WTC11 (cell line): ENCODE measurements around the gene POLD4. TPM values are rescaled to one million over a fixed set of nuclear protein-coding genes. Genes with fewer than 3 reads are reported as not detected.
"Not testable (repeated sequence)": the region's sequence is repeated elsewhere in the genome, so short reads cannot be mapped to it uniquely, and the experiment has no call there.

Source experiments
- ATAC-seq: fragments of 200-7000 bp; cut with Tn5 transposase; 2 replicates; pipeline ENCODE4 v1.10.0; 2021; ENCODE audit warnings: mild to moderate bottlenecking, moderate library complexity
- CTCF ChIA-PET: fragments of 300-600 bp; sonication (Branson Sonifier 250); formaldehyde crosslinking; loops from one replicate; lab custom pipeline; 2021; ENCODE audit warnings: antibody characterized with exemption; lab: Charles Lee
- POLR2A ChIA-PET: fragments of 350-600 bp; sonication (Branson Sonifier 250); formaldehyde crosslinking; loops from one replicate; lab custom pipeline; 2021; ENCODE audit warnings: antibody characterized with exemption; lab: Charles Lee
- DNase-seq: peaks from one replicate; pipeline ENCODE4 v3.0.0; 2021; ENCODE audit warnings: low spot score
- H3K27ac Mint-ChIP-seq: 2 replicates; pipeline ENCODE4 v1.8.0; 2021; ENCODE audit warnings: mixed read lengths
- H3K27me3 Mint-ChIP-seq: 2 replicates; pipeline ENCODE4 v1.8.0; 2021; ENCODE audit warnings: low read depth, mild to moderate bottlenecking, moderate library complexity, mixed read lengths
- H3K36me3 Mint-ChIP-seq: 2 replicates; pipeline ENCODE4 v1.8.0; 2021; ENCODE audit warnings: mixed read lengths
- H3K4me1 Mint-ChIP-seq: 2 replicates; pipeline ENCODE4 v1.8.0; 2022; ENCODE audit warnings: mixed read lengths
- H3K4me3 Mint-ChIP-seq: 2 replicates; pipeline ENCODE4 v1.8.0; 2021; ENCODE audit warnings: mild to moderate bottlenecking, moderate library complexity, mixed read lengths
- H3K9me3 Mint-ChIP-seq: 2 replicates; pipeline ENCODE4 v1.8.0; 2021; ENCODE audit warnings: mixed read lengths
- HMGA2 ChIP-seq: fragments of 250-450 bp; sonication (Bioruptor Pico); IDR thresholded peaks from 2 replicates; pipeline ENCODE4 v1.4.0; 2021; ENCODE audit warnings: mild to moderate bottlenecking, moderate library complexity
- ZNF396 ChIP-seq: fragments of 250-450 bp; sonication (Bioruptor Pico); IDR thresholded peaks from 2 replicates; pipeline ENCODE4 v1.8.0; 2021; ENCODE audit warnings: mild to moderate bottlenecking, moderate library complexity, borderline replicate concordance
- ZNF671 ChIP-seq: fragments of 250-450 bp; sonication (Bioruptor Pico); IDR thresholded peaks from 2 replicates; pipeline ENCODE4 v1.8.0; 2021; ENCODE audit warnings: mild to moderate bottlenecking
- total RNA-seq: library from RNA; stranded (reverse); gene quantifications from 3 replicates; pipeline ENCODE4 v1.2.3, GENCODE V29; 2021
- TF ChIP-seq, protein P1 (sequence below): sonication (generic); formaldehyde crosslinking; IDR thresholded peaks from 2 replicates; pipeline ENCODE4 v1.8.1; 2022; ENCODE audit warnings: mild to moderate bottlenecking, missing genetic modification reagents, moderate library complexity, borderline replicate concordance
- TF ChIP-seq, protein P2 (sequence below): fragments of 250-450 bp; sonication (Bioruptor Pico); IDR thresholded peaks from 2 replicates; pipeline ENCODE4 v1.9.0; 2021; ENCODE audit warnings: mild to moderate bottlenecking
- TF ChIP-seq, protein P3 (sequence below): sonication (generic); formaldehyde crosslinking; IDR thresholded peaks from 2 replicates; pipeline ENCODE4 v1.8.0; 2022; ENCODE audit warnings: missing genetic modification reagents
- TF ChIP-seq, protein P4 (sequence below): sonication (generic); formaldehyde crosslinking; IDR thresholded peaks from 2 replicates; pipeline ENCODE4 v1.8.0; 2023; ENCODE audit warnings: mild to moderate bottlenecking, missing genetic modification reagents
- TF ChIP-seq, protein P5 (sequence below): sonication (generic); formaldehyde crosslinking; IDR thresholded peaks from 2 replicates; pipeline ENCODE4 v1.8.1; 2022; ENCODE audit warnings: mild to moderate bottlenecking, moderate library complexity, missing genetic modification reagents
- TF ChIP-seq, protein P6 (sequence below): sonication (generic); formaldehyde crosslinking; IDR thresholded peaks from 2 replicates; pipeline ENCODE4 v1.8.0; 2022; ENCODE audit warnings: mild to moderate bottlenecking, missing genetic modification reagents
- TF ChIP-seq, protein P7 (sequence below): sonication (generic); formaldehyde crosslinking; IDR thresholded peaks from 2 replicates; pipeline ENCODE4 v1.8.1; 2023; ENCODE audit warnings: mild to moderate bottlenecking, missing genetic modification reagents, moderate library complexity

Gene POLD4
- total RNA-seq, 1 experiment from 2014 or later: 30.3 TPM

DNA sequence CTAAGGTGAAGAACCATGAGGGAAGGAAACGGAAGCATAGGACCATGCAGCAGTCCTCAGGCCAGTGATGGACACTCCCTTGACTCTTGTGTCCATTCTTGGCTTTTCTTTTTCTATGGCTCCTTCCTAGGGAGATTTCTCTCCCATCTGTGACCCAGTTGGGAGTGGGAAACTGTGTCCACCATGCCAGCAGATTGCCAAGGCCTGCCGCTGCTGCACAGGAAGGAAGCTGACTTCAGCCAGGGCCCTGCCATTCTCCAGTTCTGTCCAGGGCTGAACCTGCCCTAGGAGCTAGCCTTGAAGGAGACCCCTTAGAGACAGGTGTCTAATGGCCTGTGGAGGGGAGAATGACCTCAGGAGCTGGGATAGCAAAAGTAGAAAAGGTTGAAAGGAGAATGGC, 32.7 kb downstream of the POLD4 start (continued):
- TF ChIP-seq, protein P1, sequence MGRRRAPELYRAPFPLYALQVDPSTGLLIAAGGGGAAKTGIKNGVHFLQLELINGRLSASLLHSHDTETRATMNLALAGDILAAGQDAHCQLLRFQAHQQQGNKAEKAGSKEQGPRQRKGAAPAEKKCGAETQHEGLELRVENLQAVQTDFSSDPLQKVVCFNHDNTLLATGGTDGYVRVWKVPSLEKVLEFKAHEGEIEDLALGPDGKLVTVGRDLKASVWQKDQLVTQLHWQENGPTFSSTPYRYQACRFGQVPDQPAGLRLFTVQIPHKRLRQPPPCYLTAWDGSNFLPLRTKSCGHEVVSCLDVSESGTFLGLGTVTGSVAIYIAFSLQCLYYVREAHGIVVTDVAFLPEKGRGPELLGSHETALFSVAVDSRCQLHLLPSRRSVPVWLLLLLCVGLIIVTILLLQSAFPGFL (CRISPR knock-in tag): no peak
- TF ChIP-seq, protein P2, sequence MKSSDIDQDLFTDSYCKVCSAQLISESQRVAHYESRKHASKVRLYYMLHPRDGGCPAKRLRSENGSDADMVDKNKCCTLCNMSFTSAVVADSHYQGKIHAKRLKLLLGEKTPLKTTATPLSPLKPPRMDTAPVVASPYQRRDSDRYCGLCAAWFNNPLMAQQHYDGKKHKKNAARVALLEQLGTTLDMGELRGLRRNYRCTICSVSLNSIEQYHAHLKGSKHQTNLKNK (CRISPR knock-in tag): no peak
- TF ChIP-seq ZNF671 (CRISPR knock-in tag): no peak
- no peak for TF ChIP-seq HMGA2 (CRISPR knock-in tag)

DNA sequence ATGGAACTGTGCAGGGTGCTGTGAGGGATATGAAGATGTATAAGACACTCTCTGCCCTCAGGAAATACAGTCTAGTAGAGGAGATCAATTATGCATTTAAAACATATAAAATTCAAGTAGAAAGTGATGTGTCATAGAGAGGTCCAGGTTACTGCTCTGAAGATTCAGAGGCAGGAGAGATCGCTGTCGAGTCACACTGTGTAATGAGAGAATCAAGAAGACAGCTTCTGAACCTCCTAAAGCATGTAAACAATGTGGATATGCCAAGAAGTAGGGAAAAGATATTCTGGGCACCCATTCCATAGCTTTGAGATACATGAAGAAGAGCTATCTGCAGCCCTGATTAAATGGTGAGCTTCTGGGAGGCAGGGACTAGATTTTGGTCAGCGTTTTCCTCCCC, 33.3 kb downstream of the POLD4 start:
- Mint-ChIP-seq H3K27ac (no peak overlapping the region), H3K4me3 (no peak overlapping the region), H3K27me3 (peaks cover 37% of the 10 kb centered on the region), H3K36me3 (no peaks in the 10 kb centered on the region), H3K9me3 (no peaks in the 10 kb centered on the region), H3K4me1 (peaks cover 5% of the 10 kb centered on the region)
- TF ChIP-seq, protein P3, sequence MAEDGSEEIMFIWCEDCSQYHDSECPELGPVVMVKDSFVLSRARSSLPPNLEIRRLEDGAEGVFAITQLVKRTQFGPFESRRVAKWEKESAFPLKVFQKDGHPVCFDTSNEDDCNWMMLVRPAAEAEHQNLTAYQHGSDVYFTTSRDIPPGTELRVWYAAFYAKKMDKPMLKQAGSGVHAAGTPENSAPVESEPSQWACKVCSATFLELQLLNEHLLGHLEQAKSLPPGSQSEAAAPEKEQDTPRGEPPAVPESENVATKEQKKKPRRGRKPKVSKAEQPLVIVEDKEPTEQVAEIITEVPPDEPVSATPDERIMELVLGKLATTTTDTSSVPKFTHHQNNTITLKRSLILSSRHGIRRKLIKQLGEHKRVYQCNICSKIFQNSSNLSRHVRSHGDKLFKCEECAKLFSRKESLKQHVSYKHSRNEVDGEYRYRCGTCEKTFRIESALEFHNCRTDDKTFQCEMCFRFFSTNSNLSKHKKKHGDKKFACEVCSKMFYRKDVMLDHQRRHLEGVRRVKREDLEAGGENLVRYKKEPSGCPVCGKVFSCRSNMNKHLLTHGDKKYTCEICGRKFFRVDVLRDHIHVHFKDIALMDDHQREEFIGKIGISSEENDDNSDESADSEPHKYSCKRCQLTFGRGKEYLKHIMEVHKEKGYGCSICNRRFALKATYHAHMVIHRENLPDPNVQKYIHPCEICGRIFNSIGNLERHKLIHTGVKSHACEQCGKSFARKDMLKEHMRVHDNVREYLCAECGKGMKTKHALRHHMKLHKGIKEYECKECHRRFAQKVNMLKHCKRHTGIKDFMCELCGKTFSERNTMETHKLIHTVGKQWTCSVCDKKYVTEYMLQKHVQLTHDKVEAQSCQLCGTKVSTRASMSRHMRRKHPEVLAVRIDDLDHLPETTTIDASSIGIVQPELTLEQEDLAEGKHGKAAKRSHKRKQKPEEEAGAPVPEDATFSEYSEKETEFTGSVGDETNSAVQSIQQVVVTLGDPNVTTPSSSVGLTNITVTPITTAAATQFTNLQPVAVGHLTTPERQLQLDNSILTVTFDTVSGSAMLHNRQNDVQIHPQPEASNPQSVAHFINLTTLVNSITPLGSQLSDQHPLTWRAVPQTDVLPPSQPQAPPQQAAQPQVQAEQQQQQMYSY (CRISPR knock-in tag): no peak
- no peak for TF ChIP-seq ZNF396 (CRISPR knock-in tag)
- TF ChIP-seq, protein P4, sequence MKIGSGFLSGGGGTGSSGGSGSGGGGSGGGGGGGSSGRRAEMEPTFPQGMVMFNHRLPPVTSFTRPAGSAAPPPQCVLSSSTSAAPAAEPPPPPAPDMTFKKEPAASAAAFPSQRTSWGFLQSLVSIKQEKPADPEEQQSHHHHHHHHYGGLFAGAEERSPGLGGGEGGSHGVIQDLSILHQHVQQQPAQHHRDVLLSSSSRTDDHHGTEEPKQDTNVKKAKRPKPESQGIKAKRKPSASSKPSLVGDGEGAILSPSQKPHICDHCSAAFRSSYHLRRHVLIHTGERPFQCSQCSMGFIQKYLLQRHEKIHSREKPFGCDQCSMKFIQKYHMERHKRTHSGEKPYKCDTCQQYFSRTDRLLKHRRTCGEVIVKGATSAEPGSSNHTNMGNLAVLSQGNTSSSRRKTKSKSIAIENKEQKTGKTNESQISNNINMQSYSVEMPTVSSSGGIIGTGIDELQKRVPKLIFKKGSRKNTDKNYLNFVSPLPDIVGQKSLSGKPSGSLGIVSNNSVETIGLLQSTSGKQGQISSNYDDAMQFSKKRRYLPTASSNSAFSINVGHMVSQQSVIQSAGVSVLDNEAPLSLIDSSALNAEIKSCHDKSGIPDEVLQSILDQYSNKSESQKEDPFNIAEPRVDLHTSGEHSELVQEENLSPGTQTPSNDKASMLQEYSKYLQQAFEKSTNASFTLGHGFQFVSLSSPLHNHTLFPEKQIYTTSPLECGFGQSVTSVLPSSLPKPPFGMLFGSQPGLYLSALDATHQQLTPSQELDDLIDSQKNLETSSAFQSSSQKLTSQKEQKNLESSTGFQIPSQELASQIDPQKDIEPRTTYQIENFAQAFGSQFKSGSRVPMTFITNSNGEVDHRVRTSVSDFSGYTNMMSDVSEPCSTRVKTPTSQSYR (CRISPR knock-in tag): no peak
- TF ChIP-seq, protein P5, sequence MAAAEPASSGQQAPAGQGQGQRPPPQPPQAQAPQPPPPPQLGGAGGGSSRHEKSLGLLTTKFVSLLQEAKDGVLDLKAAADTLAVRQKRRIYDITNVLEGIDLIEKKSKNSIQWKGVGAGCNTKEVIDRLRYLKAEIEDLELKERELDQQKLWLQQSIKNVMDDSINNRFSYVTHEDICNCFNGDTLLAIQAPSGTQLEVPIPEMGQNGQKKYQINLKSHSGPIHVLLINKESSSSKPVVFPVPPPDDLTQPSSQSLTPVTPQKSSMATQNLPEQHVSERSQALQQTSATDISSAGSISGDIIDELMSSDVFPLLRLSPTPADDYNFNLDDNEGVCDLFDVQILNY (CRISPR knock-in tag): no peak
- TF ChIP-seq, protein P6, sequence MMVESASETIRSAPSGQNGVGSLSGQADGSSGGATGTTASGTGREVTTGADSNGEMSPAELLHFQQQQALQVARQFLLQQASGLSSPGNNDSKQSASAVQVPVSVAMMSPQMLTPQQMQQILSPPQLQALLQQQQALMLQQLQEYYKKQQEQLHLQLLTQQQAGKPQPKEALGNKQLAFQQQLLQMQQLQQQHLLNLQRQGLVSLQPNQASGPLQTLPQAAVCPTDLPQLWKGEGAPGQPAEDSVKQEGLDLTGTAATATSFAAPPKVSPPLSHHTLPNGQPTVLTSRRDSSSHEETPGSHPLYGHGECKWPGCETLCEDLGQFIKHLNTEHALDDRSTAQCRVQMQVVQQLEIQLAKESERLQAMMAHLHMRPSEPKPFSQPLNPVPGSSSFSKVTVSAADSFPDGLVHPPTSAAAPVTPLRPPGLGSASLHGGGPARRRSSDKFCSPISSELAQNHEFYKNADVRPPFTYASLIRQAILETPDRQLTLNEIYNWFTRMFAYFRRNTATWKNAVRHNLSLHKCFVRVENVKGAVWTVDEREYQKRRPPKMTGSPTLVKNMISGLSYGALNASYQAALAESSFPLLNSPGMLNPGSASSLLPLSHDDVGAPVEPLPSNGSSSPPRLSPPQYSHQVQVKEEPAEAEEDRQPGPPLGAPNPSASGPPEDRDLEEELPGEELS (CRISPR knock-in tag): no peak
- TF ChIP-seq, protein P7, sequence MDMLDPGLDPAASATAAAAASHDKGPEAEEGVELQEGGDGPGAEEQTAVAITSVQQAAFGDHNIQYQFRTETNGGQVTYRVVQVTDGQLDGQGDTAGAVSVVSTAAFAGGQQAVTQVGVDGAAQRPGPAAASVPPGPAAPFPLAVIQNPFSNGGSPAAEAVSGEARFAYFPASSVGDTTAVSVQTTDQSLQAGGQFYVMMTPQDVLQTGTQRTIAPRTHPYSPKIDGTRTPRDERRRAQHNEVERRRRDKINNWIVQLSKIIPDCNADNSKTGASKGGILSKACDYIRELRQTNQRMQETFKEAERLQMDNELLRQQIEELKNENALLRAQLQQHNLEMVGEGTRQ (CRISPR knock-in tag): no peak
- TF ChIP-seq, protein P2 (CRISPR knock-in tag): no peak
- DNase-seq (no peak), ATAC-seq (no peak)
- ChIA-PET CTCF (interaction anchor here (0.8 to 2.0 kb wide), 6 partner anchors 26 to 63 kb away, joined by 3 to 8 read pairs (median 6); no protein-coding TSS in a partner anchor), POLR2A (no interaction called here)

DNA sequence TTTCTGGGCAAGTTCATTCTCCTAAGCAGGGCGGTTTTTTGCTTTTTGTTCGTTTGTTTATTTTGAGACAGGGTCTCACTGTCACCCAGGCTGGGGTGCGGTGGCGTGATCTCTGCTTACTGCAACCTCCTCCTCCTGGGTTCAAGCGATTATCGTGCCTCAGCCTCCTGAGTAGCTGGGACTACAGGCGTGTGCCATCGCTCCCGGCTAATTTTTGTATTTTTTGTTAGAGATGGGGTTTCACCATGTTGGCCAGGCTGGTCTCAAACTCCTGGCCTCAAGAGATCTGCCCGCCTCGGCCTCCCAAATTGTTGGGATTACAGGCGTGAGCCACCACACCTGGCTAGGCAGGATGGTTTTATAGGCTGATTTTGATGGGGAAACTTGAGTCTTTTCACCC, 34.5 kb downstream of the POLD4 start:
- ChIA-PET POLR2A (interaction anchor here (0.7 kb wide), 1 partner anchor 55 kb away, joined by 5 read pairs; no protein-coding TSS in a partner anchor), CTCF (interaction anchor here (1.1 to 2.8 kb wide), 5 partner anchors 27 to 63 kb away, joined by 6 to 29 read pairs (median 21); no protein-coding TSS in a partner anchor)
- not testable (repeated sequence) for H3K4me1 Mint-ChIP-seq, H3K27ac Mint-ChIP-seq, H3K9me3 Mint-ChIP-seq, ATAC-seq, H3K36me3 Mint-ChIP-seq, DNase-seq
- Mint-ChIP-seq H3K27me3 (peaks cover 41% of the 10 kb centered on the region), H3K4me3 (peak overlapping the region; percentile 91)
